ENCODE measurements around the gene NOTCH2NLA. TPM values are rescaled to one million over a fixed set of nuclear protein-coding genes. Genes with fewer than 3 reads are reported as not detected.
"Not testable (repeated sequence)": the region's sequence is repeated elsewhere in the genome, so short reads cannot be mapped to it uniquely, and the experiment has no call there.

The NOTCH2NLA gene
- total RNA-seq, 1 donor from 2014 or later: 44.1 TPM

- H3K4me3 ChIP-seq (ENCODE audit: low read depth, low read length); H3K36me3 ChIP-seq (ENCODE audit: control insufficient read depth, insufficient read depth, low read length); H3K27me3 ChIP-seq (ENCODE audit: control insufficient read depth, insufficient read depth, low read length); DNase-seq (ENCODE audit: low read depth): not testable (repeated sequence)
Observed at GRCh38 chr1:146251523-146251922, 22.7 kb upstream of the NOTCH2NLA start.

DNA sequence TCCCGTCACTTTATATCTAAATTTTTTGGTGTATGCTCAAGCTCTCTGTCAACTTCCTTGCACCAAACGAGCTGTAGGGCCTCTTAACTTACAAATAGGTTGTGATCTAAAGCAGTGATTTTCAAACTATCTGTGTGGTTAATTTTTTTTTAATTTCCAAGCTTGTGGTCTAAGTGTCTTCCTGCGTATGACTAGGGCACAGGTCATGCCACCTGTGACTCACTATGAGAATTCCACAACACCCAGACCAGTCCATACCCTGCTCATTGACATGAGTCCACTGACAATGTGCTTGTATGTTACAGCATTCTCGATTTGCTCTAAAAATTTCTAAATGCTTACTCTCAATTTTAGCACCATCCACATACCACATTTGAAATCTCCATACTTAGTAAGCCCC, 19.8 kb upstream of the NOTCH2NLA start:
- not testable (repeated sequence) for H3K4me3 ChIP-seq (ENCODE audit: low read depth, low read length); H3K27me3 ChIP-seq (ENCODE audit: control insufficient read depth, insufficient read depth, low read length); DNase-seq (ENCODE audit: low read depth); H3K36me3 ChIP-seq (ENCODE audit: control insufficient read depth, insufficient read depth, low read length)

DNA sequence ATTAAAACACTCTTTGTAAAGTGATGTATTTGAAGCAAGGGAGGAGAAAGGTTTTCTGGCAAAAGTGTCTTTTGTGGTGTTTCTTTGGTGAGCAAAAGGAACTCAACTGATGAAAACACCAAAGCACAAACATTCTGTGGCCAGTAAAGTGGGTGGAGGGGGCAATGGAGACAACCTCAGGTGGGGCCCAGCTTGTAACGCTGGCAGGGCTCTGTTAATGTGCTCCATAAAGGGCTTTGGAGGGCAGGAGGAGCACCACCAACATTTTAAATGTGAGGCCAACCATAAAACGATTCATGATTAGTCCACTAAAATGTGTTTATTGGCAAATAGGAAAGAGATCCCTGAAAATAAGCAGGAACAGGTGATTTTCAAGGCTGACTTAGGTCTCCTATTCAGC, 7.8 kb upstream of the NOTCH2NLA start:
- not testable (repeated sequence) for DNase-seq (ENCODE audit: low read depth); H3K4me3 ChIP-seq (ENCODE audit: low read depth, low read length); H3K36me3 ChIP-seq (ENCODE audit: control insufficient read depth, insufficient read depth, low read length); H3K27me3 ChIP-seq (ENCODE audit: control insufficient read depth, insufficient read depth, low read length)

DNA sequence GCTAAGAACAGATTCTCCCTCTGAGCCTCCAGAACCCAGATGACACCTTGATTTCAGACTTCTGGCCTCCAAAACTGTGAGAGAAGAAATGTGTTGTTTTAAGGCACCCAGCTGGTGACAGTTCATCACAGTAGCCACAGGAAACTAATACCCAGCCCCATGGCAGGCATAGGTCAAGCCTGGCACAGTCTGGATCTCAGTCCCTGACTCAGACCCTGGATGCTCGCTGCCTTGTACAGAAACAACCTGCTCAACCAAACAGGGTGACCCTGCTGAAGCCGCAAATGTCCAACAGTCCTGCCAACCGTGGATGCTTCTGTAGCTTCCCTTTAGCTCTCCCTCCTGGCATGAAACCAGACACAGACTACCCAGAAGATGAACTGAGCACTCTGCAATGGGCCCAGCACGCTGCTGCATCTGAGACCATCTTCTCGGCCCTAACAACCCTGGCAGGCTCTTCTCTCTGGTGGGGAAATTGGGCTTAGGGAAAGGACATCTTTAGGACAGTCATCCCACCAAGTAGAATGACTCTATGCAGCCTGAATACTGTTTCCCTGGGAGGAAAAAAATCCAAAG, 7.3 kb upstream of the NOTCH2NLA start:
- H3K27me3 ChIP-seq (ENCODE audit: control insufficient read depth, insufficient read depth, low read length); H3K4me3 ChIP-seq (ENCODE audit: low read depth, low read length); H3K36me3 ChIP-seq (ENCODE audit: control insufficient read depth, insufficient read depth, low read length); DNase-seq (ENCODE audit: low read depth): not testable (repeated sequence)

GRCh38 chr1:146228144-146228682, 608 bp downstream of the NOTCH2NLA start:
- peak overlapping the region; percentile 50 for H3K4me3 ChIP-seq (ENCODE audit: low read depth, low read length)
- H3K36me3 ChIP-seq (ENCODE audit: control insufficient read depth, insufficient read depth, low read length); H3K27me3 ChIP-seq (ENCODE audit: control insufficient read depth, insufficient read depth, low read length); DNase-seq (ENCODE audit: low read depth): not testable (repeated sequence)

DNA sequence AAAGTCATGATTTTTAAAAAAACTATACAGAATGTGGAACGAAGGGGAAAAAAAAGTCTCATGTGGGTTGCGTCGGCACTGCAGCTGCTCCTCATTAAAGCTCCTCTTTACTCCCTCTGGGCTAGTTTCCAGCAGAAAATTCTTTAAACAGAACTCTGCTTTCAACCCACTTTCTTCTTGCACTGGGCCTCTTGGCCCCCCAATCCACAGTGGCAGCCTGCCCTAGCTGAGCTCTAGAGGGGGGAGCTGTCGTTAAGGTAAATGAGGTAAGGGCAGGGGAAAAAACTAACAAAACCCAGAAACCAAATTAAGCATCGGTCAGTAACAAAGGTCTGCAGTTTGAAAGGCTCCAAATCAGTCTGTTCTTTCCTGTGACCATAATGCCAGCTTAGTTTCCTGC, 54.3 kb downstream of the NOTCH2NLA start:
- not testable (repeated sequence) for H3K4me3 ChIP-seq (ENCODE audit: low read depth, low read length); DNase-seq (ENCODE audit: low read depth)

DNA sequence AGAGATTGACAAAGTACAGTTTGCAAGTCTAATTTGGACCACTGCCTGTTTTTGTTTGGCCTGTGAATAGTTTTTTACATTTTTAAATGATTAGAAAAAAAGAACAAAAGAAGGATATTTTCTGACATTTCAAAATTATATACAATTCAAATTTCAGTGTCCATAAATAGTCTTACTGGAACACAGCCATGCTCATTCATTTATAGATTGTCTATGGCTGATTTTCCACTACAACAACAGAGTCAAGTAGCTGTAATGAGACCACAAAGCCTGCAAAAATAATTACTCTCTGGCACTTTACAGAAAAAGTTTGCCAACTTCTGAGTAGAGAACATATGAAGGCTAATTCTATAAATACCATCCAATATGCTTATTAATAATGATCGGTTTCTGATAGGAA, 61.1 kb downstream of the NOTCH2NLA start:
- DNase-seq (ENCODE audit: low read depth); H3K27me3 ChIP-seq (ENCODE audit: control insufficient read depth, insufficient read depth, low read length); H3K4me3 ChIP-seq (ENCODE audit: low read depth, low read length); H3K36me3 ChIP-seq (ENCODE audit: control insufficient read depth, insufficient read depth, low read length): not testable (repeated sequence)

More for the DNA sequence above, 54.3 kb downstream of the NOTCH2NLA start:
- H3K36me3 ChIP-seq (ENCODE audit: control insufficient read depth, insufficient read depth, low read length); H3K27me3 ChIP-seq (ENCODE audit: control insufficient read depth, insufficient read depth, low read length): not testable (repeated sequence)

GRCh38 chr1:146167273-146167672, 61.5 kb downstream of the NOTCH2NLA start:
- H3K27me3 ChIP-seq (ENCODE audit: control insufficient read depth, insufficient read depth, low read length); H3K4me3 ChIP-seq (ENCODE audit: low read depth, low read length); DNase-seq (ENCODE audit: low read depth); H3K36me3 ChIP-seq (ENCODE audit: control insufficient read depth, insufficient read depth, low read length): not testable (repeated sequence)

DNA sequence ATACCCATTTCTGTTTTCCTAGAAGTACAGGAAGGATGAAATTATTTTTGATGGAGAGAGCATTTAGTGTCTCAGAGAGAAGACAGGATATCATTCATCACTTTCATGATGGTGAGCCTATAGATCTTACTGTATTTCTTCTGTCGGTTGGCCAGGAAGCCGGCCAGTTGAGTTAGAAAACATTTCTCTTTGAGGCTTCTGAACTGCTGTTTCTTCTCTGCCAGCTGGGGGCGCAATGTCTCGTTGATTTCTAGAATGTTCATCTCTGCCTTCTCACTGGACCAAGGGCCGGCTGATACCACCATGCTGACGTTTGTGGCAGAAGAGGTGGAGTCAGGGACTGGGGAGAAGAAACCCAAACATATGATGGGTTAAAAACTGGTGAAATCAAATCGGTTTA, 84.4 kb downstream of the NOTCH2NLA start, which contains the start of gene NBPF10:
NBPF10 (minus strand) TSS at position 340 of the 400 bp plus-strand sequence; CDS start at position 305, 35 bp downstream.
- not testable (repeated sequence) for H3K27me3 ChIP-seq (ENCODE audit: control insufficient read depth, insufficient read depth, low read length); H3K4me3 ChIP-seq (ENCODE audit: low read depth, low read length); H3K36me3 ChIP-seq (ENCODE audit: control insufficient read depth, insufficient read depth, low read length); DNase-seq (ENCODE audit: low read depth)

Other genes with a start within 250 kb of the NOTCH2NLA start
- 14.7 and 19.0 TPM in 2 replicates for gene TXNIP, start 232.4 kb downstream of the NOTCH2NLA start, total RNA-seq
- gene HJV, start 207.3 kb downstream of the NOTCH2NLA start, total RNA-seq: not detected in 2 replicates
- 0.82 and 1.4 TPM in 2 replicates for gene NBPF10, start 84.2 kb downstream of the NOTCH2NLA start, total RNA-seq